ENCODE measurements around the gene CTSE.

CTSE gene

DNA sequence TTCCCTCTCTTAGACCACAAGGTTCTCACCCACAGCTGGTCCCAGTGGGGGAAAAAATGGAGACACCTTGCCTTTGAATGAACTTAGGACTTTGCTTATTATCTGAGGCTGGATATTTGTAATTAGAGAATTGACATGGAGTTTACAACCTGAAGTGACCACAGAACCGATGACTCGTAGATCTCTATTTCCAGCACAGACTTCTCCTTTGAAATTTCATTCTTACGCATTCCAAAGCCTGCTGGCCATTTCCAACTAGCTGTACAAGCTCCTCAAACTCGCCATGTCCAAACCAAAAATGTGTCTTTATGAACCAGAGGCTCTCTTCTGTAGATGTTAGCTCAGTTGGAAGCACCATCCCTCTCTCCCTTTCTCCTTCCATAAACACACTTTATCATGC lies 32.5 kb downstream of the CTSE start:
- no peaks in the 10 kb centered on the region for H3K36me3 ChIP-seq
- no peak for TF ChIP-seq CTCF (IDR thresholded peaks at IDR 0.05; ENCODE audit: low read depth, low read length)
- H3K27ac ChIP-seq, result no peak overlapping the region
- DNase-seq, result no peak
- no peak overlapping the region for H3K4me3 ChIP-seq (ENCODE audit: low read depth, low read length)
- H3K9me3 ChIP-seq (ENCODE audit: severe bottlenecking), result no peaks in the 10 kb centered on the region
- H3K27me3 ChIP-seq (ENCODE audit: insufficient read depth, low read depth, severe bottlenecking), result peaks cover 4% of the 10 kb centered on the region

DNA sequence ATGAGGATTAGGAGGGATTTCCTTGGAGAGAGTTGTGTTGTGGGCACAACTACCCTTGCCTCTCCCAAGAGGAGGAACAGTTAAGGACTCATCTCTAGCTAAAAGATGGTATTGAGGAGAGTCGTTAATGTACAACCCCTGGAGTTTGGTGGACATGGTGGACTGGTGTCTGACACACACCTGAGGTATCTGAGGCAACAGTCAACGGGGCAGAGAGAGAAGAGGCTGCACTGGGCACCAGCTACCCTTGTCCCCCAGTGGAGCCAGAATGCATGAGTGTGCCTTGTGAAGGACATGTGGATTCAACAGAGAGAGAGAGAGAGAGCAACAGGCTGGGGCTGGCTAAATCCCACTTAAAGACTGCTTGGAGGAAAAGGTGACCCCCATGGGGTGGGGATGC lies 33.5 kb downstream of the CTSE start:
- Histone ChIP-seq H3K4me3 (ENCODE audit: low read depth, low read length) (no peak overlapping the region), H3K27me3 (ENCODE audit: insufficient read depth, low read depth, severe bottlenecking) (peaks cover 4% of the 10 kb centered on the region), H3K36me3 (no peaks in the 10 kb centered on the region), H3K27ac (no peak overlapping the region), H3K9me3 (ENCODE audit: severe bottlenecking) (no peaks in the 10 kb centered on the region)
- DNase-seq, result no peak
- no peak for TF ChIP-seq CTCF (IDR thresholded peaks at IDR 0.05; ENCODE audit: low read depth, low read length)

DNA sequence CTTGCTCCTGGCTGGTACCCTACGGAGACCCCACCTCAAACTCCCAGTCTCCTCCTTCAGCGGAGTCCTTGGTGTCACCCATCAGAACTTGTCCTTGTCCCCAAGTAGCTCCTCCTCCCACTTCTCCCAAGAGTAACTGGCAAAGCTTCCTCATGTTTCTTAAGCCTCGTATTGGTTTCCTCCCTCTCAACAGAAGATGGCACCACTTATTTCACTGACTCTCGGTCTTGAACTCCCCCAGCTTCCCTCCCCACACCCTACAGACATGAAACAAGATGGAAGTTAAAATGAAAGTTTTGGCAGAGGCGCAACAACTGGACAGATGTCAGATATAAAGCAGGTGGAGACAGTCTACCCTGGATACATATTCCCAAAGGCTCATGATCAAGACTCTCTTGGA lies 33.9 kb downstream of the CTSE start:
- H3K9me3 ChIP-seq (ENCODE audit: severe bottlenecking), result no peaks in the 10 kb centered on the region
- no peak for TF ChIP-seq CTCF (IDR thresholded peaks at IDR 0.05; ENCODE audit: low read depth, low read length)
- peaks cover 4% of the 10 kb centered on the region for H3K27me3 ChIP-seq (ENCODE audit: insufficient read depth, low read depth, severe bottlenecking)
- H3K4me3 ChIP-seq (ENCODE audit: low read depth, low read length), result no peak overlapping the region
- no peaks in the 10 kb centered on the region for H3K36me3 ChIP-seq
- DNase-seq, result no peak
- H3K27ac ChIP-seq, result no peak overlapping the region

- Histone ChIP-seq H3K36me3 (no peaks in the 10 kb centered on the region), H3K27me3 (ENCODE audit: insufficient read depth, low read depth, severe bottlenecking) (peaks cover 4% of the 10 kb centered on the region)
- peak; percentile 73 for TF ChIP-seq CTCF (IDR thresholded peaks at IDR 0.05; ENCODE audit: low read depth, low read length)
Observed at GRCh38 chr1:205988585-205988995, 35.1 kb downstream of the CTSE start.

GRCh38 chr1:205986861-205987260 lies 36.8 kb downstream of the CTSE start:
- DNase-seq, result no peak
- Histone ChIP-seq H3K27ac (no peak overlapping the region), H3K36me3 (no peaks in the 10 kb centered on the region), H3K9me3 (ENCODE audit: severe bottlenecking) (no peaks in the 10 kb centered on the region), H3K4me3 (ENCODE audit: low read depth, low read length) (no peak overlapping the region), H3K27me3 (ENCODE audit: insufficient read depth, low read depth, severe bottlenecking) (peaks cover 4% of the 10 kb centered on the region)
- no peak for TF ChIP-seq CTCF (IDR thresholded peaks at IDR 0.05; ENCODE audit: low read depth, low read length)

More at GRCh38 chr1:205988585-205988995, 35.1 kb downstream of the CTSE start:
- DNase-seq, result peak; percentile 79
- H3K4me3 ChIP-seq (ENCODE audit: low read depth, low read length), result no peak overlapping the region
- H3K27ac ChIP-seq, result no peak overlapping the region
- no peaks in the 10 kb centered on the region for H3K9me3 ChIP-seq (ENCODE audit: severe bottlenecking)

GRCh38 chr1:205986292-205986691 lies 37.4 kb downstream of the CTSE start:
- Histone ChIP-seq H3K9me3 (ENCODE audit: severe bottlenecking) (no peaks in the 10 kb centered on the region), H3K27me3 (ENCODE audit: insufficient read depth, low read depth, severe bottlenecking) (no peaks in the 10 kb centered on the region), H3K36me3 (no peaks in the 10 kb centered on the region), H3K27ac (no peak overlapping the region), H3K4me3 (ENCODE audit: low read depth, low read length) (no peak overlapping the region)
- TF ChIP-seq CTCF (IDR thresholded peaks at IDR 0.05; ENCODE audit: low read depth, low read length), result peak; percentile 40
- DNase-seq, result no peak

Measured in WERI-Rb-1 (cell line).